ENCODE data around the gene DPP9. TPM values are rescaled to one million over a fixed set of nuclear protein-coding genes. Genes with fewer than 3 reads are reported as not detected.
"Not testable (repeated sequence)": the region's sequence is repeated elsewhere in the genome, so short reads cannot be mapped to it uniquely, and the experiment has no call there.

DPP9 gene
- total RNA-seq, 1 donor from 2014 or later, result 95.8 TPM

DNA sequence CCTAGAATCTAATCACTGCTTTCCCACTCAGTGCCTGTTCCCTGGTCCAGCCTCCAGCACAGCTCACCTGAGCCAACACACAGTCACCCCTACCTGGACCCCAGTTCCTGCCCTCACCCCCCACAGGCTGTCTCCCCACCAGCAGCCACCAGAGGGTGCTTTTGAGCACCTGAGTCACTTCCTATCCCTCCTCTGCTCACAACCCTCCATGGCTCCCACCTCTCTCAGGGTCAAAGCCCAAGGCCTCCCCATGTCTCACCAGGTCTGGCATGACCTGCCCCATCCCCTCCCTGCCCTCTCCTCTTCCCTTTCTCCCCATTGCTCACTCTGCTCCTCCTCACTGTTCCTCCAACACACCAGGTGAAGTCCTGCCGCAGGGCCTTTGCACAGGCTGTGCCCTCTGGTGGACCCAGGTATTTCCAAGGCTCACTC lies 7.1 kb upstream of the DPP9 start:
- Mint-ChIP-seq H3K27me3 (ENCODE audit: insufficient read depth) (peaks cover 7% of the 10 kb centered on the region), H3K36me3 (ENCODE audit: low read depth) (no peaks in the 10 kb centered on the region), H3K4me1 (ENCODE audit: low read depth) (peaks cover 15% of the 10 kb centered on the region), H3K9me3 (no peaks in the 10 kb centered on the region), H3K27ac (no peak overlapping the region), H3K4me3 (no peak overlapping the region)
- peak; percentile 40 for DNase-seq (ENCODE audit: low spot score)
- intact Hi-C loops (cut with micrococcal nuclease), result loop anchor here (5.0 kb wide), 1 partner anchor 137 kb away; the partner anchor contains the start of gene PLIN3

- H3K36me3 Mint-ChIP-seq (ENCODE audit: low read depth), result no peaks in the 10 kb centered on the region
- no peak for DNase-seq (ENCODE audit: low spot score)
- no peak overlapping the region for H3K27ac Mint-ChIP-seq
- no peak overlapping the region for H3K4me3 Mint-ChIP-seq
- H3K4me1 Mint-ChIP-seq (ENCODE audit: low read depth), result peaks cover 20% of the 10 kb centered on the region
- H3K9me3 Mint-ChIP-seq, result no peaks in the 10 kb centered on the region
- intact Hi-C loops (cut with micrococcal nuclease), result no loop called here
- H3K27me3 Mint-ChIP-seq (ENCODE audit: insufficient read depth), result peaks cover 9% of the 10 kb centered on the region
Observed at GRCh38 chr19:4728871-4729270, 5.2 kb upstream of the DPP9 start.

GRCh38 chr19:4722671-4723594 lies 709 bp downstream of the DPP9 start:
- peak overlapping the region; percentile 98 for H3K4me3 Mint-ChIP-seq
- intact Hi-C loops (cut with micrococcal nuclease), result loop anchor here (1.0 to 5.0 kb wide), 5 partner anchors 53 to 1686 kb away; partner anchors contain the start of genes APBA3, KDM4B, MRPL54 and MYDGF
- H3K4me1 Mint-ChIP-seq (ENCODE audit: low read depth), result peaks cover 25% of the 10 kb centered on the region

DNA sequence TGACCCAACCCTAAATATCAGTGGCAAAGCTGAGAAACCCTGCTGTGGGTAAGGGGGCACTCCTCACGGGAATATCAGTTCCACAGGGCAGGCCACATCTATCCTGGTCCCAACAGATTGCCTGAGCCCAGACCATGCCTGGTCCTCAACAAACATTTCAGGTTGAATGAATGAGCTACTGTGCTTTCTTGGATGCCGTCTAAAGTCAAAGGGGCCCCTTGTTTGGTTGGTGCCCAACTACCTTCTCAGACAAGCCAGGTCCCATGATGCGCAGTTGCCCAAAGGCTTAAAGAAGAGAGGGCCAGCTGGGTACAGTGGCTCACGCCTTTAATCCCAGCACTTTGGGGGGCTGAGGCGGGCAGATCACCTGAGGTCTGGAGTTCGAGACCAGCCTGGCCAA lies 2.4 kb downstream of the DPP9 start:
- DNase-seq (ENCODE audit: low spot score), result no peak
- Mint-ChIP-seq H3K27ac (no peak overlapping the region), H3K4me1 (ENCODE audit: low read depth) (peaks cover 25% of the 10 kb centered on the region), H3K4me3 (peak overlapping the region; percentile 98), H3K9me3 (no peaks in the 10 kb centered on the region), H3K27me3 (ENCODE audit: insufficient read depth) (peaks cover 5% of the 10 kb centered on the region), H3K36me3 (ENCODE audit: low read depth) (peaks cover 15% of the 10 kb centered on the region)
- intact Hi-C loops (cut with micrococcal nuclease), result loop anchor here (5.0 kb wide), 4 partner anchors 191 to 1684 kb away; partner anchors contain the start of genes APBA3, KDM4B and MRPL54

More at GRCh38 chr19:4722671-4723594, 709 bp downstream of the DPP9 start:
- H3K27me3 Mint-ChIP-seq (ENCODE audit: insufficient read depth), result peaks cover 5% of the 10 kb centered on the region
- H3K36me3 Mint-ChIP-seq (ENCODE audit: low read depth), result peaks cover 6% of the 10 kb centered on the region
- peak overlapping the region; percentile 91 for H3K27ac Mint-ChIP-seq
- peak; percentile 25 for DNase-seq (ENCODE audit: low spot score)
- H3K9me3 Mint-ChIP-seq, result no peaks in the 10 kb centered on the region

- peaks cover 15% of the 10 kb centered on the region for H3K36me3 Mint-ChIP-seq (ENCODE audit: low read depth)
- intact Hi-C loops (cut with micrococcal nuclease), result loop anchor here (5.0 kb wide), 4 partner anchors 192 to 1683 kb away; partner anchors contain the start of genes APBA3, KDM4B and MRPL54
- peaks cover 5% of the 10 kb centered on the region for H3K27me3 Mint-ChIP-seq (ENCODE audit: insufficient read depth)
- DNase-seq (ENCODE audit: low spot score), result no peak
- H3K9me3 Mint-ChIP-seq, result no peaks in the 10 kb centered on the region
- H3K4me1 Mint-ChIP-seq (ENCODE audit: low read depth), result peaks cover 25% of the 10 kb centered on the region
- H3K27ac Mint-ChIP-seq, result no peak overlapping the region
- peak overlapping the region; percentile 28 for H3K4me3 Mint-ChIP-seq
Observed at GRCh38 chr19:4720037-4720700, 3.5 kb downstream of the DPP9 start.

- intact Hi-C loops (cut with micrococcal nuclease), result no loop called here
- H3K27me3 Mint-ChIP-seq (ENCODE audit: insufficient read depth), result peaks cover 5% of the 10 kb centered on the region
- no peak overlapping the region for H3K27ac Mint-ChIP-seq
- H3K36me3 Mint-ChIP-seq (ENCODE audit: low read depth), result peaks cover 18% of the 10 kb centered on the region
- no peak overlapping the region for H3K4me3 Mint-ChIP-seq
- DNase-seq (ENCODE audit: low spot score), result no peak
- H3K4me1 Mint-ChIP-seq (ENCODE audit: low read depth), result peaks cover 19% of the 10 kb centered on the region
- no peaks in the 10 kb centered on the region for H3K9me3 Mint-ChIP-seq
Observed at GRCh38 chr19:4719499-4719866, 4.2 kb downstream of the DPP9 start.

- no peak overlapping the region for H3K27ac Mint-ChIP-seq
- H3K36me3 Mint-ChIP-seq (ENCODE audit: low read depth), result peaks cover 21% of the 10 kb centered on the region
- peaks cover 18% of the 10 kb centered on the region for H3K4me1 Mint-ChIP-seq (ENCODE audit: low read depth)
- H3K27me3 Mint-ChIP-seq (ENCODE audit: insufficient read depth), result no peaks in the 10 kb centered on the region
- H3K9me3 Mint-ChIP-seq, result no peaks in the 10 kb centered on the region
- intact Hi-C loops (cut with micrococcal nuclease), result no loop called here
- no peak for DNase-seq (ENCODE audit: low spot score)
- no peak overlapping the region for H3K4me3 Mint-ChIP-seq
Observed at GRCh38 chr19:4717966-4718701, 5.5 kb downstream of the DPP9 start.

DNA sequence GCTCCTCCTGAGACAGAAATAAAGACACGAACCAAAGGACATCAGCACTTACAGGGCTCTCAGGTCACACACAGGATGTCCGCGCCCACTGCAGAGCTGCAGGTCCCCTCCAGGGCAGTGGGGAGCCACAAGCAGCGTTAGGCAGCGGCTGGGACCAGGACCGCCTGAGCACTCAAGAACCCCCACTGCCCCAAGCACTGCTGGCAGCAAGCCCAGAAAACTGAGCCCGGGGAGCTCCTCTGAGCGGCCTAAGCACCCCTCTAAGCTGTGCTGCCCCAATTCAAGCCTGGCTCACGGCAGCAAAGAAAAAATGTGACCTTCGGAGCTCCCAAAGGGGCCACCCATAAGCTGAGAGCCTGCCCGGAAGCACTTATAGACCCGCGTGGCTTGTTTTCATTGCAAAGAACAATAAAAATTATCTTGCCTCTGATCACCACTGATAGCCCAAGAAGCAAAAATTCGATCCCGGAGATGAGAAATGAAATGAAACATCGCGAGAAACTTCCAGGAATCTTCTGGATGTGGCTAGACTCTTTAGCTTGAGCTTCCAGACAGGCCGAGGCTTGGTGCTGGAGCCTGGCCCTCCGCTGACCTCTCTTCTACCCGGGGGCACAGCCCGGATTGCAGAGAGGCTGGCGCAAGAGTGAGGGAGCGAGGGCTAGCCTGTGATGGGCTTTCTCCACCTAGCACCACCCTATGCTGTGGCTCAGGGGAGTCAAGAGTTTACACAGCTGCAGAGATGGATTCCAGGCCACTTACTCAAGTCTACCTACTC lies 6.3 kb downstream of the DPP9 start:
- no peaks in the 10 kb centered on the region for H3K9me3 Mint-ChIP-seq
- no peak for DNase-seq (ENCODE audit: low spot score)
- H3K4me1 Mint-ChIP-seq (ENCODE audit: low read depth), result peaks cover 12% of the 10 kb centered on the region
- intact Hi-C loops (cut with micrococcal nuclease), result no loop called here
- no peaks in the 10 kb centered on the region for H3K27me3 Mint-ChIP-seq (ENCODE audit: insufficient read depth)
- no peak overlapping the region for H3K4me3 Mint-ChIP-seq
- peaks cover 24% of the 10 kb centered on the region for H3K36me3 Mint-ChIP-seq (ENCODE audit: low read depth)
- no peak overlapping the region for H3K27ac Mint-ChIP-seq

DNA sequence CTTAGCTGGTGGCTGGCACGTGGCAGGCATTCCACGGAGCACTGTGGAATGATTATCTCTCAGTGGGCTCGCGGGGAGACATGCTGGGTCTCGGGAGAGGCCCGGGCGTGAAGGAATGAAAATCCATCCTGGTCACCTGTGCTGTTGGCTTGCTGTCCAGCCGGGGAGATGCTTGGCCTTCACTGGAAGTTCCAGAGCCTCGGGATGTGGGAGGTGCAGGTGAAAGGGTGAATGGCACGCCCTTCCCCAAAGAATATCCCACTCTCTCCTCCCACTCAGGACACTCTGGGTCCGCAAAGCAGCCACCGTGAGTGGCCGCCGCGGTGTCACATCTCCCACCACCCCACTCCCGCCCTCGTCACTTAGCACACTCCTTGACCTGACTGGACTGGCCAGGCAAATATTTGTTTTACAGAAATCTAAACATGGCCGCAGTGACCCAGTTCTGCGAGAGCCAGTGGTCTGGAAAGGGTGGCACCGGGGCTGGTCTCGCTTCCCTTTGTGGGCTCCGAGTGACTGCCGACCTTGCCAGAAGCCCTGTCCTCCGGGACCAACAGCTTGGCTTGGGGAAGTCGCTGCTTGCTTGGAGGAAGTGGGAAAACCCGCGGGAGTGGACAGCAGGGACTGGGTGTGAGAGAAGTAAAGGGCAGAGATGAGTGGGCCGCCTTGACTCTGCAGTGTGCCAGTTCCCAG lies 8.0 kb downstream of the DPP9 start:
- no peaks in the 10 kb centered on the region for H3K9me3 Mint-ChIP-seq
- peaks cover 30% of the 10 kb centered on the region for H3K36me3 Mint-ChIP-seq (ENCODE audit: low read depth)
- H3K27me3 Mint-ChIP-seq (ENCODE audit: insufficient read depth), result no peaks in the 10 kb centered on the region
- H3K27ac Mint-ChIP-seq, result no peak overlapping the region
- intact Hi-C loops (cut with micrococcal nuclease), result no loop called here
- H3K4me3 Mint-ChIP-seq, result no peak overlapping the region
- no peaks in the 10 kb centered on the region for H3K4me1 Mint-ChIP-seq (ENCODE audit: low read depth)
- no peak for DNase-seq (ENCODE audit: low spot score)

DNA sequence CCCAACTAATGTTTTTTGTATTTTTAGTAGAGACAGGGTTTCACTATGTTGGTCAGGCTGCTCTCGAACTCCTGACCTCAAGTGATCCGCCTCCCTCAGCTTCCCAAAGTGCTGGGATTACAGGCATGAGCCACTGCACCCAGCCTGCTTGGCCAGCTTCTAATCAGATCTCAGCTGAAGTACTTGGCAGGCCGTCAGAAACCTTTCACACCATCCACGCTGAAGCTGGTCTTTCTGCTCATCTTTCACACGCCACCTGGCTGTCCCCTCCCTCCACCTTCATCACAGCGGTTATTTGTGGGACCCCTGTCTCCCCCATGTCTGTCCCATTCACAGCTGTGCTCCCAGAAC lies 8.5 kb downstream of the DPP9 start:
- H3K9me3 Mint-ChIP-seq; H3K4me3 Mint-ChIP-seq; intact Hi-C loops (cut with micrococcal nuclease); H3K27me3 Mint-ChIP-seq (ENCODE audit: insufficient read depth); H3K4me1 Mint-ChIP-seq (ENCODE audit: low read depth); H3K27ac Mint-ChIP-seq; DNase-seq (ENCODE audit: low spot score): not testable (repeated sequence)
- peaks cover 27% of the 10 kb centered on the region for H3K36me3 Mint-ChIP-seq (ENCODE audit: low read depth)

DNA sequence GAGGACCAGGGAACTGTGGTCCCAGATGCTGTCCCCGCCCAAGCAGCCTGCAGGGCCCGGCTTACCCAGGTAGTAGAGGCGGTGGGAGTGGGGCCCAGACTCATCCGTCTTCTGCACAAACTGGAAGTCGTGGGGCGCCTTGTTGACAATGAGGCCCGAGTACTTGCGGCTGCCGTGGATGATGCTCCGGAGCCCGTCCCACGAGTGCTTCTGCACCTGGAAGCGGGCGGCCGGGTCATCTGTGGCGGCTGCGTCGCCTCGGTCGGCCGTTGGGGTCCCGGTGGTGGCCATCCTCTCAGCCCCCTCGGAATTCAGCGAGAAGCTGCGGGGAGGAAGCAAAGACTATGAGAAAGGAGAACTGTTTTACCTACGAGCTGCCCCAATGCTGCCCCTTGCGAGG lies 9.6 kb downstream of the DPP9 start:
- intact Hi-C loops (cut with micrococcal nuclease), result no loop called here

More for the DNA sequence above, 9.6 kb downstream of the DPP9 start:
- DNase-seq (ENCODE audit: low spot score), result no peak
- no peaks in the 10 kb centered on the region for H3K9me3 Mint-ChIP-seq
- peaks cover 31% of the 10 kb centered on the region for H3K36me3 Mint-ChIP-seq (ENCODE audit: low read depth)
- no peaks in the 10 kb centered on the region for H3K27me3 Mint-ChIP-seq (ENCODE audit: insufficient read depth)
- H3K27ac Mint-ChIP-seq, result no peak overlapping the region
- no peak overlapping the region for H3K4me3 Mint-ChIP-seq
- no peaks in the 10 kb centered on the region for H3K4me1 Mint-ChIP-seq (ENCODE audit: low read depth)

All from activated T-helper 1 cell treated with anti-CD3 and anti-CD28 coated beads, Interleukin-12 subunit alpha, Interleukin-12 subunit beta, Interleukin-2, Interleukin-4 antibody, amounts not matched to agents 30 ng/mL and 10 ng/mL and 1 ng/mL, durations not matched to agents 14 hours and 24 hours and 36 hours (primary cell).